ENCODE measurements around the gene BICD2.

Gene BICD2

DNA sequence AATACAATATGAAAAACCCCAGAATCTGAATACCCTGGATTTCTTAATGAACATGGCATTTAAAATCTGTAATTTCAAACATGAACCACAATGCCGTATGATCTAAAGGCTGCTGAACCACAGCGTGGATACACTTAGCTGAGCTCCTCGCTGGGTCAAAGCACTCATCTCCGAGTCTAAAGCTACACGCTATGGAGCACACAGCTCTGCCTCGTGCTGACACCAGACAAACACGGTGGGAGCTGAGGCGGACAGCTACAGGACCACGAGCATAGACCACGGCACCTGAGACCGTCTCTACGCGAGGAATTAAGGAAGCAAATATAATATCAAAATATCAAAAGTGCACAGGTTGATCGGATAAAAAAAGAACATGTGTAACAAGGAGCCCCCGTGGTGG lies 51.9 kb downstream of the BICD2 start:
- no peak overlapping the region for H2AFZ ChIP-seq (ENCODE audit: low read length)
- TF ChIP-seq EZH2phosphoT487 (IDR thresholded peaks at IDR 0.05; ENCODE audit: low read length): no peak
- no peak for TF ChIP-seq EZH2 (optimal IDR thresholded peaks at IDR 0.05; ENCODE audit: low read depth, low read length)
- TF ChIP-seq, protein P1, sequence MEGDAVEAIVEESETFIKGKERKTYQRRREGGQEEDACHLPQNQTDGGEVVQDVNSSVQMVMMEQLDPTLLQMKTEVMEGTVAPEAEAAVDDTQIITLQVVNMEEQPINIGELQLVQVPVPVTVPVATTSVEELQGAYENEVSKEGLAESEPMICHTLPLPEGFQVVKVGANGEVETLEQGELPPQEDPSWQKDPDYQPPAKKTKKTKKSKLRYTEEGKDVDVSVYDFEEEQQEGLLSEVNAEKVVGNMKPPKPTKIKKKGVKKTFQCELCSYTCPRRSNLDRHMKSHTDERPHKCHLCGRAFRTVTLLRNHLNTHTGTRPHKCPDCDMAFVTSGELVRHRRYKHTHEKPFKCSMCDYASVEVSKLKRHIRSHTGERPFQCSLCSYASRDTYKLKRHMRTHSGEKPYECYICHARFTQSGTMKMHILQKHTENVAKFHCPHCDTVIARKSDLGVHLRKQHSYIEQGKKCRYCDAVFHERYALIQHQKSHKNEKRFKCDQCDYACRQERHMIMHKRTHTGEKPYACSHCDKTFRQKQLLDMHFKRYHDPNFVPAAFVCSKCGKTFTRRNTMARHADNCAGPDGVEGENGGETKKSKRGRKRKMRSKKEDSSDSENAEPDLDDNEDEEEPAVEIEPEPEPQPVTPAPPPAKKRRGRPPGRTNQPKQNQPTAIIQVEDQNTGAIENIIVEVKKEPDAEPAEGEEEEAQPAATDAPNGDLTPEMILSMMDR (IDR thresholded peaks at IDR 0.05; ENCODE audit: low read length): no peak
- H3K4me3 ChIP-seq (ENCODE audit: low read length): no peak overlapping the region
- H3K79me2 ChIP-seq (ENCODE audit: low read length): peaks cover 62% of the 10 kb centered on the region
- H3K27me3 ChIP-seq (replicated peaks; ENCODE audit: insufficient read depth, low read length): no peaks in the 10 kb centered on the region
- H3K4me2 ChIP-seq (ENCODE audit: low read depth, low read length): peak overlapping the region; percentile 48; the same call in 1 of the 2 replicates
- no peak for DNase-seq
- H3F3A ChIP-seq (ENCODE audit: insufficient read depth, low read length): peaks cover 33% of the 10 kb centered on the region
- H3K9me3 ChIP-seq (replicated peaks; ENCODE audit: insufficient read depth, low read length): no peaks in the 10 kb centered on the region
- peaks cover 27% of the 10 kb centered on the region; the same call in 1 of the 2 replicates for H3K36me3 ChIP-seq (replicated peaks; ENCODE audit: insufficient read depth, low read length)
- no peak overlapping the region for H3K9ac ChIP-seq (ENCODE audit: low read length)
- no peaks in the 10 kb centered on the region for H3K9me2 ChIP-seq (replicated peaks; ENCODE audit: insufficient read depth, low read length)
- no peaks in the 10 kb centered on the region for H4K20me1 ChIP-seq (ENCODE audit: insufficient read depth, low read length)
- H3K4me1 ChIP-seq (ENCODE audit: low read length): peaks cover 63% of the 10 kb centered on the region
- H3K27ac ChIP-seq (ENCODE audit: low read length): no peak overlapping the region

DNA sequence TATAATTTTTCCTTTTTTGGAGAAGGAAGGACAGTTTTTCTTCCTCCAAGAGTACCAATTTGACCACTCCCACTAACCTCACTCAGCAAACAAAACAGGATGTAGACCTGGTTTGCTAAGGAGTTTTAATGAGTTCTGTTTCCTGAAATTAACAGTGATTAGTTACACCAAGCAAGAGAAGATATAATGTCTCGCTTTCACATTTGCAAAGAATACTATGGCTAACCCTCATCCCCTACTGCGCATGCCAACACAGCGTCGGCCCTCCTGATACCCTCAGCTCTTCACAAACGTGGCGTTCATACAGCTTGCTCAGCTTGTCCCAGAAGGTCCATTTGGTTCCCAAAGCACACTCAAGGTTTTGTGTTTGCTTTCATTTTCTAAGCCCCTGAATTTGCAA lies 52.8 kb downstream of the BICD2 start:
- Histone ChIP-seq H2AFZ (ENCODE audit: low read length) (no peak overlapping the region), H3K36me3 (replicated peaks; ENCODE audit: insufficient read depth, low read length) (peaks cover 27% of the 10 kb centered on the region; the same call in 1 of the 2 replicates), H3K27ac (ENCODE audit: low read length) (peak overlapping the region; percentile 26; the same call in 1 of the 2 replicates), H4K20me1 (ENCODE audit: insufficient read depth, low read length) (no peaks in the 10 kb centered on the region), H3K79me2 (ENCODE audit: low read length) (peaks cover 54% of the 10 kb centered on the region), H3K9ac (ENCODE audit: low read length) (no peak overlapping the region), H3K27me3 (replicated peaks; ENCODE audit: insufficient read depth, low read length) (no peaks in the 10 kb centered on the region), H3K4me2 (ENCODE audit: low read depth, low read length) (peak overlapping the region; percentile 48; the same call in 1 of the 2 replicates), H3K4me3 (ENCODE audit: low read length) (no peak overlapping the region), H3K9me3 (replicated peaks; ENCODE audit: insufficient read depth, low read length) (no peaks in the 10 kb centered on the region), H3F3A (ENCODE audit: insufficient read depth, low read length) (peaks cover 26% of the 10 kb centered on the region), H3K4me1 (ENCODE audit: low read length) (peaks cover 63% of the 10 kb centered on the region), H3K9me2 (replicated peaks; ENCODE audit: insufficient read depth, low read length) (no peaks in the 10 kb centered on the region)
- TF ChIP-seq EZH2phosphoT487 (IDR thresholded peaks at IDR 0.05; ENCODE audit: low read length) (no peak), EZH2 (optimal IDR thresholded peaks at IDR 0.05; ENCODE audit: low read depth, low read length) (no peak)
- TF ChIP-seq, protein P1 (IDR thresholded peaks at IDR 0.05; ENCODE audit: low read length): no peak
- DNase-seq: peak; percentile 34

DNA sequence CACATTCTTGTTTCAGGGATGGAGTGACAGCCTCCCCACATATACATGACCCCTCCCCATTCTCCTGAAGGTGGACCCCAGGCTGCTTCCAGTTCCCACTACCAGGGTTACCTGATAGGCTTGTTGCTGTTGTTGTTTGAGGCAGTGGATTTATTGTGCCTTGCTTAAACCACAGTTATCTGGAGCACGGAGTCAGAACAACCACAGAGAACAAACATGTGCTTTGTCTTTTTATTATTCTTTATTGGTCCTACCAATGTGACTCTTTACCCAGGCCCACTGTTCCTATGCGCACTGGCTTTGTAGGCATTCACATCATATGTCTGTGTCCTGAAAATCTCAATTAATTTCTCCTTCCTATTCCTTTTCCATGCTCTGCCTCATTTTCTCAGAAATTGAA lies 53.5 kb downstream of the BICD2 start:
- no peak overlapping the region for H3K4me2 ChIP-seq (ENCODE audit: low read depth, low read length)
- H3K4me3 ChIP-seq (ENCODE audit: low read length): no peak overlapping the region
- H3K9ac ChIP-seq (ENCODE audit: low read length): no peak overlapping the region
- peaks cover 63% of the 10 kb centered on the region for H3K4me1 ChIP-seq (ENCODE audit: low read length)
- H3K36me3 ChIP-seq (replicated peaks; ENCODE audit: insufficient read depth, low read length): peaks cover 27% of the 10 kb centered on the region; the same call in 1 of the 2 replicates
- H3K9me3 ChIP-seq (replicated peaks; ENCODE audit: insufficient read depth, low read length): no peaks in the 10 kb centered on the region
- peaks cover 23% of the 10 kb centered on the region for H3F3A ChIP-seq (ENCODE audit: insufficient read depth, low read length)
- peaks cover 47% of the 10 kb centered on the region for H3K79me2 ChIP-seq (ENCODE audit: low read length)
- H4K20me1 ChIP-seq (ENCODE audit: insufficient read depth, low read length): no peaks in the 10 kb centered on the region
- no peaks in the 10 kb centered on the region for H3K27me3 ChIP-seq (replicated peaks; ENCODE audit: insufficient read depth, low read length)
- no peak overlapping the region for H2AFZ ChIP-seq (ENCODE audit: low read length)
- TF ChIP-seq, protein P1 (IDR thresholded peaks at IDR 0.05; ENCODE audit: low read length): no peak
- TF ChIP-seq EZH2 (optimal IDR thresholded peaks at IDR 0.05; ENCODE audit: low read depth, low read length) (no peak), EZH2phosphoT487 (IDR thresholded peaks at IDR 0.05; ENCODE audit: low read length) (no peak)
- H3K27ac ChIP-seq (ENCODE audit: low read length): no peak overlapping the region
- no peak for DNase-seq
- H3K9me2 ChIP-seq (replicated peaks; ENCODE audit: insufficient read depth, low read length): no peaks in the 10 kb centered on the region

All from MM.1S (cell line).